ENCODE measurements around the gene ABCG8.
A peak's percentile ranks its signal among the peaks of the same experiment; 100 is the strongest.
"Not testable (repeated sequence)": the region's sequence is repeated elsewhere in the genome, so short reads cannot be mapped to it uniquely, and the experiment has no call there.

ABCG8 gene

GRCh38 chr2:43906448-43907109 lies 67.8 kb downstream of the ABCG8 start:
- H2BK5ac ChIP-seq (ENCODE audit: low read depth, low read length, poor library complexity, severe bottlenecking), result no peak overlapping the region
- H4K8ac ChIP-seq (ENCODE audit: low read length), result no peak overlapping the region
- H3K23ac ChIP-seq (ENCODE audit: low read length in 2 of 2), result no peak overlapping the region
- no peak overlapping the region for H3K14ac ChIP-seq (ENCODE audit: low read length in 2 of 2)
- no peak overlapping the region for H2AFZ ChIP-seq (ENCODE audit: low read depth, low read length)
- H3K4me2 ChIP-seq (ENCODE audit: low read length, poor library complexity, severe bottlenecking), result no peak overlapping the region
- H3K4me3 ChIP-seq (ENCODE audit: insufficient read depth in 1 of 2, low read depth in 1 of 2, low read length in 2 of 2), result no peak overlapping the region
- no peaks in the 10 kb centered on the region for H3K9me3 ChIP-seq (ENCODE audit: control insufficient read depth, low read length)
- DNase-seq, result no peak
- no peak overlapping the region for H3K9ac ChIP-seq (ENCODE audit: low read length)
- H2BK15ac ChIP-seq (ENCODE audit: low read depth, poor library complexity, severe bottlenecking), result no peak overlapping the region
- H3K27ac ChIP-seq (ENCODE audit: low read length, poor library complexity, severe bottlenecking), result peak overlapping the region; percentile 10
- WGBS, result 96% methylated on average over 6 of the region's 6 CpGs
- H2BK12ac ChIP-seq (ENCODE audit: low read length in 2 of 2), result no peak overlapping the region
- H2BK120ac ChIP-seq (ENCODE audit: low read depth, low read length), result no peak overlapping the region
- H3K4ac ChIP-seq (ENCODE audit: low read depth in 1 of 2, low read length in 2 of 2), result no peak overlapping the region
- no peak overlapping the region for H3K18ac ChIP-seq (ENCODE audit: low read depth in 1 of 2, low read length in 2 of 2)
- H3K27me3 ChIP-seq (ENCODE audit: control insufficient read depth in 1 of 2, insufficient read depth in 1 of 2, low read length in 2 of 2), result no peaks in the 10 kb centered on the region
- peaks cover 7 to 69% of the 10 kb centered on the region in 2 experiments for H3K36me3 ChIP-seq (ENCODE audit: control insufficient read depth in 1 of 2, insufficient read depth in 2 of 2, low read depth in 1 of 2, low read length in 2 of 2)
- peak overlapping the region; percentile 26 for H2AK5ac ChIP-seq (ENCODE audit: low read length, severe bottlenecking)
- H3K79me1 ChIP-seq (replicated peaks; ENCODE audit: low read length, poor library complexity, severe bottlenecking), result peaks cover 17% of the 10 kb centered on the region
- peaks cover 2% of the 10 kb centered on the region for H3K4me1 ChIP-seq (ENCODE audit: control insufficient read depth, insufficient read depth, low read depth, low read length)
- H4K91ac ChIP-seq (ENCODE audit: low read length), result no peak overlapping the region

- H3K4me2 ChIP-seq (ENCODE audit: low read length, poor library complexity, severe bottlenecking); H2BK5ac ChIP-seq (ENCODE audit: low read depth, low read length, poor library complexity, severe bottlenecking); H3K9ac ChIP-seq (ENCODE audit: low read length); H3K27me3 ChIP-seq (ENCODE audit: control insufficient read depth in 1 of 2, insufficient read depth in 1 of 2, low read length in 2 of 2); H3K9me3 ChIP-seq (ENCODE audit: control insufficient read depth, low read length); H2BK120ac ChIP-seq (ENCODE audit: low read depth, low read length); DNase-seq; H3K4me1 ChIP-seq (ENCODE audit: control insufficient read depth, insufficient read depth, low read depth, low read length); H4K91ac ChIP-seq (ENCODE audit: low read length); H3K4ac ChIP-seq (ENCODE audit: low read depth in 1 of 2, low read length in 2 of 2); H4K8ac ChIP-seq (ENCODE audit: low read length); H2AK5ac ChIP-seq (ENCODE audit: low read length, severe bottlenecking); H2BK12ac ChIP-seq (ENCODE audit: low read length in 2 of 2); H3K18ac ChIP-seq (ENCODE audit: low read depth in 1 of 2, low read length in 2 of 2); H2AFZ ChIP-seq (ENCODE audit: low read depth, low read length); H3K27ac ChIP-seq (ENCODE audit: low read length, poor library complexity, severe bottlenecking); H3K79me1 ChIP-seq (replicated peaks; ENCODE audit: low read length, poor library complexity, severe bottlenecking); H3K14ac ChIP-seq (ENCODE audit: low read length in 2 of 2); H2BK15ac ChIP-seq (ENCODE audit: low read depth, poor library complexity, severe bottlenecking); H3K23ac ChIP-seq (ENCODE audit: low read length in 2 of 2); H3K4me3 ChIP-seq (ENCODE audit: insufficient read depth in 1 of 2, low read depth in 1 of 2, low read length in 2 of 2): not testable (repeated sequence)
- WGBS, result 100% methylated on average over 6 of the region's 8 CpGs
- peaks cover 15 to 77% of the 10 kb centered on the region in 2 experiments for H3K36me3 ChIP-seq (ENCODE audit: control insufficient read depth in 1 of 2, insufficient read depth in 2 of 2, low read depth in 1 of 2, low read length in 2 of 2)
Measured at GRCh38 chr2:43911136-43911790, 72.5 kb downstream of the ABCG8 start.

GRCh38 chr2:43924463-43924862 lies 85.7 kb downstream of the ABCG8 start:
- H3K36me3 ChIP-seq (ENCODE audit: control insufficient read depth in 1 of 2, insufficient read depth in 2 of 2, low read depth in 1 of 2, low read length in 2 of 2), result peaks cover 12 to 84% of the 10 kb centered on the region in 2 experiments
- WGBS, result no CpG with 5 or more reads among the region's 2 CpGs

GRCh38 chr2:43925431-43925830 lies 86.7 kb downstream of the ABCG8 start:
- no peak for DNase-seq
- Histone ChIP-seq H4K8ac (ENCODE audit: low read length) (no peak overlapping the region), H3K9me3 (ENCODE audit: control insufficient read depth, low read length) (no peaks in the 10 kb centered on the region), H3K27ac (ENCODE audit: low read length, poor library complexity, severe bottlenecking) (no peak overlapping the region), H3K4me3 (ENCODE audit: insufficient read depth in 1 of 2, low read depth in 1 of 2, low read length in 2 of 2) (no peak overlapping the region), H3K4me1 (ENCODE audit: control insufficient read depth, insufficient read depth, low read depth, low read length) (no peaks in the 10 kb centered on the region), H2AK5ac (ENCODE audit: low read length, severe bottlenecking) (no peak overlapping the region), H3K4ac (ENCODE audit: low read depth in 1 of 2, low read length in 2 of 2) (no peak overlapping the region), H3K79me1 (replicated peaks; ENCODE audit: low read length, poor library complexity, severe bottlenecking) (peaks cover 12% of the 10 kb centered on the region), H2AFZ (ENCODE audit: low read depth, low read length) (no peak overlapping the region), H4K91ac (ENCODE audit: low read length) (no peak overlapping the region), H3K14ac (ENCODE audit: low read length in 2 of 2) (no peak overlapping the region), H2BK12ac (ENCODE audit: low read length in 2 of 2) (no peak overlapping the region), H3K27me3 (ENCODE audit: control insufficient read depth in 1 of 2, insufficient read depth in 1 of 2, low read length in 2 of 2) (no peaks in the 10 kb centered on the region), H3K36me3 (ENCODE audit: control insufficient read depth in 1 of 2, insufficient read depth in 2 of 2, low read depth in 1 of 2, low read length in 2 of 2) (peaks cover 12 to 90% of the 10 kb centered on the region in 2 experiments), H2BK5ac (ENCODE audit: low read depth, low read length, poor library complexity, severe bottlenecking) (no peak overlapping the region), H3K4me2 (ENCODE audit: low read length, poor library complexity, severe bottlenecking) (no peak overlapping the region), H2BK15ac (ENCODE audit: low read depth, poor library complexity, severe bottlenecking) (no peak overlapping the region), H3K23ac (ENCODE audit: low read length in 2 of 2) (no peak overlapping the region), H3K9ac (ENCODE audit: low read length) (no peak overlapping the region), H2BK120ac (ENCODE audit: low read depth, low read length) (no peak overlapping the region), H3K18ac (ENCODE audit: low read depth in 1 of 2, low read length in 2 of 2) (no peak overlapping the region)
- WGBS, result 98% methylated on average over 4 of the region's 4 CpGs

More at GRCh38 chr2:43924463-43924862, 85.7 kb downstream of the ABCG8 start:
- H3K4me3 ChIP-seq (ENCODE audit: insufficient read depth in 1 of 2, low read depth in 1 of 2, low read length in 2 of 2), result no peak overlapping the region
- H2BK15ac ChIP-seq (ENCODE audit: low read depth, poor library complexity, severe bottlenecking), result no peak overlapping the region
- no peak overlapping the region for H3K9ac ChIP-seq (ENCODE audit: low read length)
- H3K4me1 ChIP-seq (ENCODE audit: control insufficient read depth, insufficient read depth, low read depth, low read length), result no peaks in the 10 kb centered on the region
- no peak overlapping the region for H3K18ac ChIP-seq (ENCODE audit: low read depth in 1 of 2, low read length in 2 of 2)
- no peak overlapping the region for H4K91ac ChIP-seq (ENCODE audit: low read length)
- H3K14ac ChIP-seq (ENCODE audit: low read length in 2 of 2), result no peak overlapping the region
- no peak overlapping the region for H2BK5ac ChIP-seq (ENCODE audit: low read depth, low read length, poor library complexity, severe bottlenecking)
- peaks cover 11% of the 10 kb centered on the region for H3K79me1 ChIP-seq (replicated peaks; ENCODE audit: low read length, poor library complexity, severe bottlenecking)
- H3K27me3 ChIP-seq (ENCODE audit: control insufficient read depth in 1 of 2, insufficient read depth in 1 of 2, low read length in 2 of 2), result no peaks in the 10 kb centered on the region
- H3K27ac ChIP-seq (ENCODE audit: low read length, poor library complexity, severe bottlenecking), result no peak overlapping the region
- no peak overlapping the region for H3K4me2 ChIP-seq (ENCODE audit: low read length, poor library complexity, severe bottlenecking)
- H4K8ac ChIP-seq (ENCODE audit: low read length), result no peak overlapping the region
- no peak overlapping the region for H3K23ac ChIP-seq (ENCODE audit: low read length in 2 of 2)
- no peak overlapping the region for H2BK12ac ChIP-seq (ENCODE audit: low read length in 2 of 2)
- no peak overlapping the region for H2AFZ ChIP-seq (ENCODE audit: low read depth, low read length)
- DNase-seq, result no peak
- H2AK5ac ChIP-seq (ENCODE audit: low read length, severe bottlenecking), result no peak overlapping the region
- no peaks in the 10 kb centered on the region for H3K9me3 ChIP-seq (ENCODE audit: control insufficient read depth, low read length)
- H3K4ac ChIP-seq (ENCODE audit: low read depth in 1 of 2, low read length in 2 of 2), result no peak overlapping the region
- H2BK120ac ChIP-seq (ENCODE audit: low read depth, low read length), result no peak overlapping the region
